GM23338 (cell line): ENCODE measurements around the gene BARX2.

Experiments used
- EZH2 ChIP-seq: fragments of 200-600 bp; sonication (generic); IDR thresholded peaks from one replicate; pipeline ENCODE4 v1.8.0; 2017; ENCODE audit warnings: antibody characterized with exemption, mild to moderate bottlenecking, low read depth; ENCODE audit not compliant: unreplicated experiment
- POLR2AphosphoS5 ChIP-seq: IDR thresholded peaks from 2 replicates; pipeline ENCODE4 v1.6.1; 2016; ENCODE audit warnings: antibody characterized with exemption, low read depth
- ZNF114 ChIP-seq: fragments of 250-450 bp; sonication (Bioruptor Pico); IDR thresholded peaks from 2 replicates; pipeline ENCODE4 v1.5.0; 2020; ENCODE audit warnings: mild to moderate bottlenecking, moderate library complexity
- TF ChIP-seq, protein P1 (sequence below), 2 experiments: fragments of 200-600 bp in 1 of 2; sonication (generic) in 1 of 2; conservative IDR thresholded peaks; 2 replicates each; pipeline versions ENCODE4 v1.5.1 to v1.6.1; 2016 to 2017; ENCODE audit warnings: antibody characterized with exemption in 2 of 2, low read depth in 2 of 2, mild to moderate bottlenecking in 2 of 2, moderate library complexity in 1 of 2

DNA sequence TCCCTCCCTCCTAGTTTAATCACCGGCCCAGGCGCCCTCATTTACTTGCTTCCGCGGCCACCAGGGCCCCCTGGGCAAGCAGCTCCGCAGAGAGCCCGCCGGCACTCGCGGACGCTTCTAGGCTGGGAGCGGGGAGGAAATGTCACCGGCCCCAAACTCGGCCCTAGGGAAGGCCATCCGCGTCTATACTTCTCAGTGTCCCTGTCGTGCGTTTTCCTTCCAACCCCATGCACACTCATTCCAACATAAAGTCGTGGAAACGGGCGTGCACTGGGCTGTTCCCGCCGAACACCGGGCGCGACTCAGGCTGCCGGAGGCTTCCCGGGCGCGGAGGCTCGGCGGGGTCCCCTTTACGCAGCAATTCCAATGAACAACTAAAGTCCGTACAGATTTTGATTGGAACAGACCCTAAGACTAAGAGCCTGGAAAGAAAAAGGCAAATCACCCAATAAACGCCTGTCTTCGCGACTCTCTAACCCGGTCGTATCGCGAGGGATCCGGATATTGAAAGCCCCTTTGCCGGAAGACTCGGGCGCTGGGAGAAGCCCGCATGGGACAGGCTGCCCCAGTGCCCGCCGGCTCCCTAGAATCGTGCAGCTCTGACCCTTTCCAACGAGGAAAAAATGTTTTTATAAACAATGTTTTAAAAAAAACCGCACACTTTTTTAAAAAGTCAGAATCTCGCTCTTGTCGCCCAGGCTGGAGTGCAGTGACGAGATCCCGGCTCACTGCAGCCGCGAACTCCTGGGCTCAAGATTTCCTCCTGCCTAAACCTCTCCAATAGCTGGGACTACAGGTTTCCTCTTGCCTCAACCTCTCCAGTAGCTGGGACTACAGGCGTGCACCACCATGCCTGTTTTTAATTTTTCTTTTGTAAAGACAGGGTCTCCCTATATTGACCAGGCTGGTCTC lies 1.3 kb upstream of the BARX2 start:
- TF ChIP-seq, protein P1, sequence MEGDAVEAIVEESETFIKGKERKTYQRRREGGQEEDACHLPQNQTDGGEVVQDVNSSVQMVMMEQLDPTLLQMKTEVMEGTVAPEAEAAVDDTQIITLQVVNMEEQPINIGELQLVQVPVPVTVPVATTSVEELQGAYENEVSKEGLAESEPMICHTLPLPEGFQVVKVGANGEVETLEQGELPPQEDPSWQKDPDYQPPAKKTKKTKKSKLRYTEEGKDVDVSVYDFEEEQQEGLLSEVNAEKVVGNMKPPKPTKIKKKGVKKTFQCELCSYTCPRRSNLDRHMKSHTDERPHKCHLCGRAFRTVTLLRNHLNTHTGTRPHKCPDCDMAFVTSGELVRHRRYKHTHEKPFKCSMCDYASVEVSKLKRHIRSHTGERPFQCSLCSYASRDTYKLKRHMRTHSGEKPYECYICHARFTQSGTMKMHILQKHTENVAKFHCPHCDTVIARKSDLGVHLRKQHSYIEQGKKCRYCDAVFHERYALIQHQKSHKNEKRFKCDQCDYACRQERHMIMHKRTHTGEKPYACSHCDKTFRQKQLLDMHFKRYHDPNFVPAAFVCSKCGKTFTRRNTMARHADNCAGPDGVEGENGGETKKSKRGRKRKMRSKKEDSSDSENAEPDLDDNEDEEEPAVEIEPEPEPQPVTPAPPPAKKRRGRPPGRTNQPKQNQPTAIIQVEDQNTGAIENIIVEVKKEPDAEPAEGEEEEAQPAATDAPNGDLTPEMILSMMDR (conservative IDR thresholded peaks at IDR 0.05; ENCODE audit: low read depth in 2 of 2), result no peak
- TF ChIP-seq ZNF114 (no peak), EZH2 (peak; percentile 94), POLR2AphosphoS5 (no peak)
